A673 (cell line): ENCODE results near the gene FLVCR2.

Source experiments
- EZH2 ChIP-seq: fragments of 200-600 bp; sonication (generic); IDR thresholded peaks from 2 replicates; pipeline ENCODE4 v1.6.1; 2017; ENCODE audit warnings: borderline replicate concordance, low read depth, mild to moderate bottlenecking, mixed read lengths, antibody characterized with exemption, low read length; ENCODE audit not compliant: poor library complexity, severe bottlenecking
- TF ChIP-seq, protein P1 (sequence below): fragments of 300-800, 200-600 bp; sonication (generic); conservative IDR thresholded peaks from 2 replicates; pipeline ENCODE4 v1.5.1; 2017; ENCODE audit warnings: low read depth, mild to moderate bottlenecking, antibody characterized with exemption, low read length, moderate library complexity, mixed read lengths

DNA sequence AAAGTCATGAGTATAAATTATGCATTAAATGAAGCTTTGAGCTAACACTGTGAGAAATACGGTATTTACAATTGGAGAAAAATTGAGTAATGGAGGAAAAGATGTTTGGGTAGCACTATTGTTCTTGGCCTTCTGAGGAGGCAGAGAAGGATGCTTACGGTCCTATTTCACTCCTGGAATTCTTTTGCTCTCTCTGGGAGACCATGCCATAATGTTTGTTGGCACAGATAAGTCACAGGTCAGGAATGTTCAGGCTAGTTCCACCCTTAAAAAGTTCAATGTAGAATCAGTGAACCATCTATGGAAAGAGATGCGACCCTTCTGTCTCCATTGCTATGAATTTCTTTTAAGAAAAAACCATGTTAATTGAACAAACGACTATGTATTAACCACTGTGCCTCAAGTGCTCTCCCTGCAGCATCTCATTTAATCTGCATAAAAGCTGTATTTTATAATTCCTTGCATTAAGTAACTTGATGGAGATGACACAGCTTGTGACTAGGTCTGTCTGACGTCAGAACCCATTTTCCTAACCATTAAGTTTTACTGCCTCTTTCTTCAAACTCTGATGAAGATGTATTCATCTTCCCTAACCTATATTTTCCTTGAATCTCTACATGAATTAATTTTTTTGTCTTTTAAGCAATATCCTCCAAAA, 46.6 kb upstream of the FLVCR2 start:
- TF ChIP-seq, protein P1, sequence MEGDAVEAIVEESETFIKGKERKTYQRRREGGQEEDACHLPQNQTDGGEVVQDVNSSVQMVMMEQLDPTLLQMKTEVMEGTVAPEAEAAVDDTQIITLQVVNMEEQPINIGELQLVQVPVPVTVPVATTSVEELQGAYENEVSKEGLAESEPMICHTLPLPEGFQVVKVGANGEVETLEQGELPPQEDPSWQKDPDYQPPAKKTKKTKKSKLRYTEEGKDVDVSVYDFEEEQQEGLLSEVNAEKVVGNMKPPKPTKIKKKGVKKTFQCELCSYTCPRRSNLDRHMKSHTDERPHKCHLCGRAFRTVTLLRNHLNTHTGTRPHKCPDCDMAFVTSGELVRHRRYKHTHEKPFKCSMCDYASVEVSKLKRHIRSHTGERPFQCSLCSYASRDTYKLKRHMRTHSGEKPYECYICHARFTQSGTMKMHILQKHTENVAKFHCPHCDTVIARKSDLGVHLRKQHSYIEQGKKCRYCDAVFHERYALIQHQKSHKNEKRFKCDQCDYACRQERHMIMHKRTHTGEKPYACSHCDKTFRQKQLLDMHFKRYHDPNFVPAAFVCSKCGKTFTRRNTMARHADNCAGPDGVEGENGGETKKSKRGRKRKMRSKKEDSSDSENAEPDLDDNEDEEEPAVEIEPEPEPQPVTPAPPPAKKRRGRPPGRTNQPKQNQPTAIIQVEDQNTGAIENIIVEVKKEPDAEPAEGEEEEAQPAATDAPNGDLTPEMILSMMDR, result no peak
- no peak for TF ChIP-seq EZH2
